ENCODE measurements around the gene ZBTB12. TPM values are rescaled to one million over a fixed set of nuclear protein-coding genes. Genes with fewer than 3 reads are reported as not detected.

Gene ZBTB12
- total and polyA plus RNA-seq, 2 of the 4 experiments (the other 2 are of a cell fraction) = 2.0 to 8.5 TPM

DNA sequence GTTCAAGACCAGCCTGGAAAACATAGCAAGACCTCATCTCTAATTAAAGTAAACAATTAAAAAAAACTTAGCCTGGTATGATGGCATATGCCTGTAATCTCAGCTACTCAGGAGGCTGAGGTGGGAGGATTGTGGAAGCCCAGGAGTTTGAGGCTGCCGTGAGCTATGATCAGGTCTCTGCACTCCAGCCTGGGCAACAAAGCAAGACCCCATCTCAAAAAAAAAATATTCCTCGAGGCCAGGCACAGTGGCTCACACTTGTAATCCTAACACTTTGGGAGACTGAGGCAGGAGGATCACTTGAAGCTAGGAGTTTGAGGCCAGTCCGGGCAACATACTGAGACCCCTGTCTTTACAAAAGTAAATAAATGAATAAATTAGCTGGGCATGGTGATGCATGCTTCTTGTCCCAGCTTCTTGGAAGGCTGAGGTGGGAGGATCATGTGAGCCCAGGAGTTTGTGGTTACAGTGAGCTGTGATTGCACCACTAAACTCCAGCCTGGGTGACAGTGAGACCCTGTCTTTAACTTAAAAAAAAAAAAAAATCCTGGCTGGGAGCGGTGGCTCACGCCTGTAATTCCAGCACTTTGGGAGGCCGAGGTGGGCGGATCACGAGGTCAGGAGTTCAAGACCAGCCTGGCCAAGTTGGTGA is 16.3 kb upstream of the ZBTB12 start:
- intact Hi-C loops (cut with micrococcal nuclease) (no loop called here), in situ Hi-C loops (cut with MboI; ENCODE audit: low sequenced_read_pairs) (no loop called here), dilution Hi-C loops (cut with HindIII; ENCODE audit: low sequenced_read_pairs, unreplicated experiment) (no loop called here)
- Histone ChIP-seq H2BK15ac (ENCODE audit: low read depth, low read length) (no peak overlapping the region), H4K8ac (ENCODE audit: low read depth in 2 of 2, low read length in 2 of 2) (no peak overlapping the region), H3K4ac (ENCODE audit: low read depth, low read length) (no peak overlapping the region), H3K4me1 (ENCODE audit: control insufficient read depth, insufficient read depth, low read length) (peaks cover 5% of the 10 kb centered on the region; the same call in 1 of the 2 replicates), H2AK9ac (replicated peaks; ENCODE audit: low read depth, low read length, poor library complexity) (no peak overlapping the region), H3K9me3 (ENCODE audit: control insufficient read depth, insufficient read depth, low read length) (no peaks in the 10 kb centered on the region), H2AFZ (replicated peaks; ENCODE audit: low read length, poor library complexity) (no peak overlapping the region), H3K18ac (ENCODE audit: low read depth, low read length) (no peak overlapping the region), H3K36me3 (ENCODE audit: control insufficient read depth, insufficient read depth, low read length) (no peaks in the 10 kb centered on the region), H3K9me1 (ENCODE audit: insufficient read depth, low read length) (no peaks in the 10 kb centered on the region), H4K91ac (ENCODE audit: insufficient read depth, low read depth, low read length) (no peak overlapping the region), H3K9ac (ENCODE audit: low read depth, low read length) (no peak overlapping the region), H4K5ac (ENCODE audit: low read depth, low read length) (no peak overlapping the region), H3K4me2 (ENCODE audit: low read depth, low read length) (no peak overlapping the region), H3K56ac (ENCODE audit: extremely low read depth, insufficient read depth, low read length) (no peak overlapping the region), H3K4me3 (ENCODE audit: insufficient read depth, low read depth, low read length) (no peak overlapping the region), H2BK120ac (ENCODE audit: low read depth, low read length) (no peak overlapping the region), H2BK5ac (ENCODE audit: low read depth, low read length, poor library complexity, severe bottlenecking) (no peak overlapping the region), H2AK5ac (ENCODE audit: low read depth, low read length) (no peak overlapping the region), H3K14ac (replicated peaks; ENCODE audit: low read depth, low read length) (no peak overlapping the region), H2BK20ac (ENCODE audit: low read depth, low read length) (no peak overlapping the region), H3K79me1 (ENCODE audit: low read depth in 1 of 2, low read length in 2 of 2) (no peaks in the 10 kb centered on the region), H4K20me1 (ENCODE audit: insufficient read depth, low read length) (no peaks in the 10 kb centered on the region), H3K27ac (ENCODE audit: insufficient read depth, low read length) (no peak overlapping the region), H3K27me3 (ENCODE audit: control insufficient read depth, insufficient read depth, low read length) (0 out of 2 replicates have a peak, but pooled peaks cover 2% of the 10 kb centered on the region), H3K23ac (ENCODE audit: low read depth, low read length) (no peak overlapping the region)
- BruUV-seq (replicated peaks) = no TSS peak
- TF ChIP-seq CEBPB (IDR thresholded peaks at IDR 0.05; ENCODE audit: low read depth, low read length) (no peak), NFE2L2 (IDR thresholded peaks at IDR 0.05; ENCODE audit: low read depth, low read length) (no peak), RFX5 (IDR thresholded peaks at IDR 0.05; ENCODE audit: low read depth, low read length) (no peak), MAZ (IDR thresholded peaks at IDR 0.05; ENCODE audit: borderline replicate concordance, low read depth, low read length) (no peak)
- CTCF ChIA-PET = interaction anchor here (1.3 kb wide), 1 partner anchor 22 kb away, joined by 3 read pairs; no protein-coding TSS in a partner anchor
- POLR2A ChIA-PET (ENCODE audit: unreplicated experiment) = no interaction called here
- no peak for ATAC-seq (ENCODE audit: low read depth)
- WGBS, 2 experiments (ENCODE audit: extremely low coverage in 2 of 2, insufficient read length in 1 of 2) = no CpG with 5 or more reads among the region's 8 CpGs
- no peak for DNase-seq

Measured in IMR-90 (cell line).